ENCODE measurements around the gene SH2B2.

SH2B2 gene

GRCh38 chr7:102275123-102275703 lies 11.5 kb upstream of the SH2B2 start (continued):
- TF ChIP-seq POU6F1 (CRISPR knock-in tag; IDR thresholded peaks at IDR 0.05; ENCODE audit: borderline replicate concordance, low read depth) (no peak), SNAI2 (CRISPR knock-in tag; IDR thresholded peaks at IDR 0.05) (no peak), CSRNP3 (CRISPR knock-in tag; IDR thresholded peaks at IDR 0.05) (no peak), TSHZ2 (CRISPR knock-in tag; IDR thresholded peaks at IDR 0.05) (no peak), ZNF8 (CRISPR knock-in tag; IDR thresholded peaks at IDR 0.05) (no peak), BACH2 (CRISPR knock-in tag; IDR thresholded peaks at IDR 0.05; ENCODE audit: borderline replicate concordance) (no peak), TCF4 (CRISPR knock-in tag; IDR thresholded peaks at IDR 0.05; ENCODE audit: borderline replicate concordance) (no peak)

GRCh38 chr7:102277901-102278300 lies 8.8 kb upstream of the SH2B2 start:
- no peak for ATAC-seq
- no peak for TF ChIP-seq ESRRG (CRISPR knock-in tag; IDR thresholded peaks at IDR 0.05)
- TF ChIP-seq ISL1 (CRISPR knock-in tag; IDR thresholded peaks at IDR 0.05), result no peak
- no peak for TF ChIP-seq ZFP3 (CRISPR knock-in tag; IDR thresholded peaks at IDR 0.05)
- no peak for TF ChIP-seq TOX (CRISPR knock-in tag; IDR thresholded peaks at IDR 0.05; ENCODE audit: borderline replicate concordance)

GRCh38 chr7:102279537-102280400 lies 6.9 kb upstream of the SH2B2 start:
- peak; percentile 97 for ATAC-seq
- peak; percentile 66; the same call in 1 of the 2 replicates for TF ChIP-seq PATZ1 (CRISPR knock-in tag; IDR thresholded peaks at IDR 0.05; ENCODE audit: borderline replicate concordance)
- no peak for TF ChIP-seq OSR1 (CRISPR knock-in tag; IDR thresholded peaks at IDR 0.05)
- no peak for TF ChIP-seq ZNF565 (CRISPR knock-in tag; conservative IDR thresholded peaks at IDR 0.05; ENCODE audit: low read depth)
- no peak for TF ChIP-seq RARB (CRISPR knock-in tag; IDR thresholded peaks at IDR 0.05)
- no peak for TF ChIP-seq CSDC2 (CRISPR knock-in tag; IDR thresholded peaks at IDR 0.05)

- ATAC-seq, result no peak
- no peak for TF ChIP-seq TSHZ2 (CRISPR knock-in tag; IDR thresholded peaks at IDR 0.05)
- TF ChIP-seq ARNTL (CRISPR knock-in tag; IDR thresholded peaks at IDR 0.05; ENCODE audit: borderline replicate concordance, low read depth), result no peak
- TF ChIP-seq CREB5 (CRISPR knock-in tag; IDR thresholded peaks at IDR 0.05; ENCODE audit: low read depth), result no peak
- TF ChIP-seq CSRNP3 (CRISPR knock-in tag; IDR thresholded peaks at IDR 0.05), result no peak
- no peak for TF ChIP-seq ZFP30 (CRISPR knock-in tag; IDR thresholded peaks at IDR 0.05)
Observed at GRCh38 chr7:102280521-102280920, 6.1 kb upstream of the SH2B2 start.
